K562 (cell line): ENCODE results near the gene LDLRAD3. TPM values are rescaled to one million over a fixed set of nuclear protein-coding genes. Genes with fewer than 3 reads are reported as not detected.

ENCODE experiments used
- ATAC-seq: fragments of 200-7000 bp; cut with Tn5 transposase; 3 replicates; pipeline ENCODE4 v1.9.1; 2020; ENCODE audit warnings: moderate library complexity
- BruUV-seq: library from RNA; stranded (reverse); fragments of 400-500 nt; replicated peaks from 2 replicates; lab custom pipeline; 2021; lab: Mats Ljungman, UMichigan
- CTCF ChIA-PET: fragments of 300-600 bp; formaldehyde crosslinking; extraction: SDS; loops from one replicate; lab custom pipeline; 2021; ENCODE audit warnings: low intra/inter-chr PET ratio; lab: Yijun Ruan, JAX
- POLR2A ChIA-PET: fragments of 300-600, 350-650 bp; sonication (Branson Sonifier 250); formaldehyde crosslinking; extraction: SDS; loops from one replicate; lab custom pipeline; 2021; ENCODE audit warnings: antibody characterized with exemption, inconsistent platforms; lab: Yijun Ruan, JAX
- DNase-seq, 4 experiments: peaks; one replicate each; pipeline versions ENCODE4 v3.0.0 to v3.0.0-alpha.2; 2011 to 2018; ENCODE audit warnings: low spot score in 3 of 4, mixed read lengths in 3 of 4; ENCODE audit errors: extremely low read depth in 1 of 4
- FAIRE-seq: peaks from 2 replicates; lab custom pipeline; 2011; peaks lifted over from hg19 to GRCh38; lab: Jason Lieb, UNC
- H2AFZ ChIP-seq: 2 replicates; pipeline ENCODE4 v1.6.0; 2011; ENCODE audit warnings: low read depth, low read length, control low read depth, inconsistent platforms
- H3K27ac ChIP-seq: fragments of 200-600 bp; 3 replicates; pipeline ENCODE4 v1.8.0; 2011; ENCODE audit warnings: low read depth, mild to moderate bottlenecking, control low read depth, inconsistent platforms, low read length, moderate library complexity, mixed read lengths; ENCODE audit errors: extremely low read depth
- H3K27me3 ChIP-seq, 2 experiments: fragments of 300-600 bp in 1 of 2; 2 replicates in 1 of 2; 3 replicates in 1 of 2; pipeline versions ENCODE4 v1.6.0 to v1.8.0; 2011; ENCODE audit warnings: inconsistent platforms in 2 of 2, low read length in 2 of 2, mild to moderate bottlenecking in 1 of 2, mixed read lengths in 1 of 2, moderate library complexity in 1 of 2; ENCODE audit not compliant: control insufficient read depth in 2 of 2, insufficient read depth in 2 of 2
- H3K36me3 ChIP-seq: fragments of 300-600 bp; 3 replicates; pipeline ENCODE4 v1.8.0; 2011; ENCODE audit warnings: mild to moderate bottlenecking, low read length, inconsistent platforms; ENCODE audit not compliant: control insufficient read depth, insufficient read depth
- H3K4me1 ChIP-seq, 2 experiments: fragments of 200-600 bp in 1 of 2; replicated peaks in 1 of 2; 2 replicates in 1 of 2; 3 replicates in 1 of 2; pipeline versions ENCODE4 v1.5.1 to v1.8.0; 2011; ENCODE audit warnings: inconsistent platforms in 2 of 2, low read length in 2 of 2, mild to moderate bottlenecking in 1 of 2, mixed read lengths in 1 of 2, moderate library complexity in 1 of 2; ENCODE audit not compliant: control insufficient read depth in 2 of 2, insufficient read depth in 2 of 2
- H3K4me2 ChIP-seq: 2 replicates; pipeline ENCODE4 v1.6.1; 2011; ENCODE audit warnings: low read length, control low read depth, inconsistent platforms, mixed read lengths; ENCODE audit not compliant: insufficient read depth
- H3K4me3 ChIP-seq: fragments of 200-600 bp; sonication (generic), shearing (Covaris generic); 2 replicates; pipeline ENCODE4 v1.5.1; 2016; ENCODE audit warnings: control low read depth, inconsistent platforms
- H3K79me2 ChIP-seq: fragments of 200-600 bp; 3 replicates; pipeline ENCODE4 v1.8.0; 2011; ENCODE audit warnings: low read length, inconsistent platforms; ENCODE audit not compliant: control insufficient read depth, insufficient read depth
- H3K9ac ChIP-seq, 2 experiments: 2 replicates each; pipeline versions ENCODE4 v1.6.0 to v1.6.1; 2011; ENCODE audit warnings: low read depth in 2 of 2, low read length in 2 of 2, control low read depth in 1 of 2, inconsistent platforms in 1 of 2, mild to moderate bottlenecking in 1 of 2, mixed read lengths in 1 of 2; ENCODE audit not compliant: insufficient read depth in 1 of 2
- H3K9me1 ChIP-seq: one replicate; pipeline ENCODE4 v1.6.0; 2011; ENCODE audit warnings: inconsistent platforms, mild to moderate bottlenecking, low read length, moderate library complexity; ENCODE audit not compliant: control insufficient read depth, insufficient read depth
- H3K9me3 ChIP-seq: replicated peaks from 2 replicates; pipeline ENCODE4 v1.5.1; 2011; ENCODE audit warnings: low read depth, low read length, inconsistent platforms; ENCODE audit not compliant: control insufficient read depth, insufficient read depth
- H4K20me1 ChIP-seq: replicated peaks from 2 replicates; pipeline ENCODE4 v1.6.1; 2011; ENCODE audit warnings: low read length, inconsistent platforms, mixed read lengths; ENCODE audit not compliant: control insufficient read depth, insufficient read depth
- CTCFL ChIP-seq: IDR thresholded peaks from 2 replicates; pipeline ENCODE4 v1.6.1; 2011; ENCODE audit warnings: borderline replicate concordance, low read depth, mild to moderate bottlenecking, moderate library complexity, low read length; ENCODE audit not compliant: insufficient read depth, poor library complexity, severe bottlenecking
- MAX ChIP-seq: sonication (generic); formaldehyde crosslinking; IDR thresholded peaks from 2 replicates; pipeline ENCODE4 v1.9.0; 2022; ENCODE audit warnings: mild to moderate bottlenecking, missing genetic modification reagents
- MYNN ChIP-seq, 2 experiments: sonication (generic); formaldehyde crosslinking in 1 of 2; IDR thresholded peaks; 2 replicates each; pipeline versions ENCODE4 v1.5.0 to v1.6.1; 2016 to 2020; ENCODE audit warnings: antibody characterized with exemption in 1 of 2, missing genetic modification reagents in 1 of 2
- NR1H2 ChIP-seq: sonication (generic); formaldehyde crosslinking; IDR thresholded peaks from 2 replicates; pipeline ENCODE4 v1.4.0; 2020; ENCODE audit warnings: mild to moderate bottlenecking, missing genetic modification reagents
- PREB ChIP-seq: sonication (generic); formaldehyde crosslinking; IDR thresholded peaks from 2 replicates; pipeline ENCODE4 v1.8.1; 2023; ENCODE audit warnings: mild to moderate bottlenecking, missing genetic modification reagents
- SMARCA4 ChIP-seq: fragments of 450-650 bp; IDR thresholded peaks from 2 replicates; pipeline ENCODE4 v1.6.1; 2016
- SMARCB1 ChIP-seq: IDR thresholded peaks from 2 replicates; pipeline ENCODE4 v1.6.1; 2011; ENCODE audit warnings: improper control_type of control experiment, low read depth; ENCODE audit not compliant: insufficient read length
- SMARCC2 ChIP-seq: fragments of 450-650 bp; IDR thresholded peaks from 2 replicates; pipeline ENCODE4 v1.6.1; 2017; ENCODE audit warnings: antibody characterized with exemption, moderate library complexity, mild to moderate bottlenecking, low read depth
- SRSF3 ChIP-seq: fragments of 200-400 bp; formaldehyde crosslinking; IDR thresholded peaks from 2 replicates; pipeline ENCODE4 v1.6.1; 2016; ENCODE audit warnings: mild to moderate bottlenecking, low read length, moderate library complexity; ENCODE audit not compliant: insufficient read depth
- UBTF ChIP-seq, 2 experiments: IDR thresholded peaks; 2 replicates each; pipeline ENCODE4 v1.6.1; 2012; ENCODE audit warnings: improper control_type of control experiment in 2 of 2, low read depth in 2 of 2, low read length in 2 of 2, borderline replicate concordance in 1 of 2
- ZBED1 ChIP-seq: IDR thresholded peaks from 2 replicates; pipeline ENCODE4 v1.6.1; 2014
- ZNF24 ChIP-seq: fragments of 450-650 bp; IDR thresholded peaks from 2 replicates; pipeline ENCODE4 v1.6.1; 2016
- ZNF277 ChIP-seq: fragments of 250-450 bp; sonication (Bioruptor Pico); IDR thresholded peaks from 2 replicates; pipeline ENCODE4 v1.8.0; 2022; ENCODE audit warnings: inconsistent platforms, mild to moderate bottlenecking, moderate library complexity, borderline replicate concordance
- ZNF77 ChIP-seq: fragments of 250-450 bp; sonication (Bioruptor Pico); IDR thresholded peaks from 2 replicates; pipeline ENCODE4 v1.5.0; 2020
- WGBS: fragments of 100-300 bp; shearing (Covaris generic); methylation state at CpG from one replicate; pipeline ENCODE4 v1.1.6; 2016; ENCODE audit warnings: low coverage, mixed read lengths; ENCODE audit not compliant: insufficient coverage; ENCODE audit errors: missing lambda C conversion rate; 5-methylcytosine and 5-hydroxymethylcytosine counted together
- in situ Hi-C: fragments of 300-500 bp; cut with MboI; formaldehyde crosslinking; loops from 4 replicates; pipeline ENCODE4 v1.15.0; 2018; ENCODE audit warnings: inconsistent platforms, mixed read lengths
- intact Hi-C: fragments of 100-400 bp; cut with micrococcal nuclease; formaldehyde crosslinking; loops from 2 replicates; pipeline ENCODE4 v1.14.2; 2022
- polyA plus RNA-seq, 8 experiments: library from polyadenylated mRNA; depleted of rRNA in 4 of 8; stranded (reverse) in 5 of 8; unstranded in 3 of 8; fragments of >200 nt; fragmentation: Nextera tagmentation in 2 of 8; fragmentation: Illumina TruSeq in 1 of 8; extraction: Ambion mirVana in 2 of 8; extraction: Trizol in 1 of 8; gene quantifications; 2 replicates each; pipeline versions ENCODE4 v1.2.1 to v1.2.3, GENCODE V29; 2011 to 2014; ENCODE audit warnings: inconsistent platforms in 1 of 8, missing spikeins in 1 of 8
- total RNA-seq, 7 experiments: library from RNA; depleted of rRNA in 6 of 7; stranded (reverse); fragments of >200 nt in 6 of 7; fragmentation: Illumina TruSeq in 2 of 7; extraction: Trizol in 2 of 7; gene quantifications; 2 replicates each; pipeline versions ENCODE4 v1.2.1 to v1.2.3, GENCODE V29; 2011 to 2021; ENCODE audit warnings: low replicate concordance in 1 of 7

Gene LDLRAD3
- total and polyA plus RNA-seq, 9 of the 15 experiments (the other 6 are each of a cell fraction or from before 2014, with no cell fraction given): 0.73 to 7.2 (median 3.5) TPM

GRCh38 chr11:36230779-36231699 lies 287.2 kb downstream of the LDLRAD3 start:
- Histone ChIP-seq H3K4me3 (no peak overlapping the region), H3K27me3 (peaks cover 0 to 6% of the 10 kb centered on the region in 2 experiments; a peak in 1 of 5 replicates), H3K27ac (no peak overlapping the region), H4K20me1 (no peaks in the 10 kb centered on the region; the same call in 1 of the 2 replicates), H3K36me3 (no peaks in the 10 kb centered on the region), H3K9ac (no peak overlapping the region), H3K4me1 (no peaks in the 10 kb centered on the region), H3K4me2 (no peak overlapping the region), H3K79me2 (no peaks in the 10 kb centered on the region), H2AFZ (no peak overlapping the region), H3K9me1 (no peaks in the 10 kb centered on the region), H3K9me3 (no peaks in the 10 kb centered on the region)
- POLR2A ChIA-PET: interaction anchor here (0.6 to 1.0 kb wide), 2 partner anchors 44 to 48 kb away, joined by 3 read pairs; no protein-coding TSS in a partner anchor
- WGBS: 24% methylated on average over 11 of the region's 11 CpGs
- in situ Hi-C loops (no loop called here), intact Hi-C loops (no loop called here)
- no TSS peak for BruUV-seq
- DNase-seq (no peak), FAIRE-seq (no peak), ATAC-seq (no peak)
- CTCF ChIA-PET: no interaction called here
- TF ChIP-seq SMARCB1 (no peak), MYNN (IDR thresholded peaks at IDR 0.05) (no peak), MYNN (CRISPR knock-in tag; IDR thresholded peaks at IDR 0.05) (no peak), PREB (no peak), CTCFL (no peak), SRSF3 (no peak), ZBED1 (no peak), ZNF277 (no peak), SMARCC2 (no peak), ZNF24 (no peak), UBTF (IDR thresholded peaks at IDR 0.05; ENCODE audit: borderline replicate concordance in 1 of 2, low read depth in 2 of 2, low read length in 2 of 2) (no peak), SMARCA4 (no peak), ZNF77 (CRISPR knock-in tag) (no peak), NR1H2 (no peak), MAX (CRISPR knock-in tag) (no peak)
